Stomach (tissue), 4 donors: ENCODE data around the gene L1CAM.

Experiments
- POLR2A ChIP-seq, 4 donors: fragments of 450-650 bp; IDR thresholded peaks; one replicate each; pipeline ENCODE4 v1.6.1; 2016; ENCODE audit warnings: antibody characterized with exemption in 4 of 4, control low read depth in 2 of 4, mild to moderate bottlenecking in 1 of 4, moderate library complexity in 1 of 4
- TF ChIP-seq, protein P1 (sequence below), 7 experiments: fragments of 450-650 bp in 4 of 7; fragments of 200-600 bp in 3 of 7; sonication (generic) in 3 of 7; IDR thresholded peaks; one replicate each; pipeline ENCODE4 v1.5.1; 2016 to 2019; ENCODE audit warnings: antibody characterized with exemption in 7 of 7, control low read depth in 2 of 7, mild to moderate bottlenecking in 1 of 7

DNA sequence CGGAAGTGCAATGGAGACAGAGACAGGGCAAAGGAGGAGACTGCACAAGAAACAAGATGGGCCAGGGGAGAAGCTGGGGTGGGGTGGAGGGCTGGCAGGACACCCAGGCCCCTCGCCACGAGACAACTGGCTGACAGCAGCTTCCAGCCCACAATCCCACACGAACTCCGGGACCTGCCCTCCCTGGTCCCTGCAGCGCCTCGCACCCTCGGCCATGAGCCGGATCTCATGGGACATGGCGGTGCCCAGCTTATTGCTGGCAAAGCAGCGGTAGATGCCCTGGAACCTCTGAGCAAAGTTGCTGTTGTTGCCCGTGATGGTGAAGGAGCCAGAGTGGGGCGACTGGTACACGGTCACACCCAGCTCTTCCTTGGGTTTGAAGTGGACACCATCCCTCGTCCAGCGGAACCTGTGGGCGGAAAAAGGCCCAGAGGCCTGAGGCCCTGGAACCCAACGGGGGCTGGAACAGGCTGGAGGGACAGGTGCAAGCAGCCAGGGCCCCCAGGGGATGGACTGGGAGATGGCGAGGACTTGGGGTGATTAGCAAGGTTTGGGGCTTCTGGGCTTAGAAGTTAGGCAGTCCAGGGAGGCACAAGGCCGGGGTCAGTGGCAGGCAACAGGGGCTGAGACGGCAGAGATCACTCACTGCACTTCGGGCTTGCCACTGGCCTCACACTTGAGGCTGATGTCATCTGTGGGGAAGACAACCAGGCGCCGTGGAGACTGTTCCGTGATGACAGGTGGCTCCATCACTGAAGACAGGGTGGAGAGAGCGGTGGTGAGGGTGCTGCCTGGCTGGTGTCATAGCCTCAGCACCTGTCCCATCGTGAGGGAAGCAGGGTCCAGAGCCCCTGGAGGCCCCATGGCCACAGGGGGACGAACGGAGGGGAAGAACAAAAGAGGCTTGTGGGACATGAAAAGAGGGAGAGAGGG is 13.8 kb downstream of the L1CAM start:
- no peak for TF ChIP-seq POLR2A (IDR thresholded peaks at IDR 0.05)
- TF ChIP-seq, protein P1, sequence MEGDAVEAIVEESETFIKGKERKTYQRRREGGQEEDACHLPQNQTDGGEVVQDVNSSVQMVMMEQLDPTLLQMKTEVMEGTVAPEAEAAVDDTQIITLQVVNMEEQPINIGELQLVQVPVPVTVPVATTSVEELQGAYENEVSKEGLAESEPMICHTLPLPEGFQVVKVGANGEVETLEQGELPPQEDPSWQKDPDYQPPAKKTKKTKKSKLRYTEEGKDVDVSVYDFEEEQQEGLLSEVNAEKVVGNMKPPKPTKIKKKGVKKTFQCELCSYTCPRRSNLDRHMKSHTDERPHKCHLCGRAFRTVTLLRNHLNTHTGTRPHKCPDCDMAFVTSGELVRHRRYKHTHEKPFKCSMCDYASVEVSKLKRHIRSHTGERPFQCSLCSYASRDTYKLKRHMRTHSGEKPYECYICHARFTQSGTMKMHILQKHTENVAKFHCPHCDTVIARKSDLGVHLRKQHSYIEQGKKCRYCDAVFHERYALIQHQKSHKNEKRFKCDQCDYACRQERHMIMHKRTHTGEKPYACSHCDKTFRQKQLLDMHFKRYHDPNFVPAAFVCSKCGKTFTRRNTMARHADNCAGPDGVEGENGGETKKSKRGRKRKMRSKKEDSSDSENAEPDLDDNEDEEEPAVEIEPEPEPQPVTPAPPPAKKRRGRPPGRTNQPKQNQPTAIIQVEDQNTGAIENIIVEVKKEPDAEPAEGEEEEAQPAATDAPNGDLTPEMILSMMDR (IDR thresholded peaks at IDR 0.05) = no peak
